Measurements from ENCODE around the gene PLA2G6. TPM values are rescaled to one million over a fixed set of nuclear protein-coding genes. Genes with fewer than 3 reads are reported as not detected.

PLA2G6 gene
- total RNA-seq, 1 experiment from 2014 or later, result 18.7 TPM

DNA sequence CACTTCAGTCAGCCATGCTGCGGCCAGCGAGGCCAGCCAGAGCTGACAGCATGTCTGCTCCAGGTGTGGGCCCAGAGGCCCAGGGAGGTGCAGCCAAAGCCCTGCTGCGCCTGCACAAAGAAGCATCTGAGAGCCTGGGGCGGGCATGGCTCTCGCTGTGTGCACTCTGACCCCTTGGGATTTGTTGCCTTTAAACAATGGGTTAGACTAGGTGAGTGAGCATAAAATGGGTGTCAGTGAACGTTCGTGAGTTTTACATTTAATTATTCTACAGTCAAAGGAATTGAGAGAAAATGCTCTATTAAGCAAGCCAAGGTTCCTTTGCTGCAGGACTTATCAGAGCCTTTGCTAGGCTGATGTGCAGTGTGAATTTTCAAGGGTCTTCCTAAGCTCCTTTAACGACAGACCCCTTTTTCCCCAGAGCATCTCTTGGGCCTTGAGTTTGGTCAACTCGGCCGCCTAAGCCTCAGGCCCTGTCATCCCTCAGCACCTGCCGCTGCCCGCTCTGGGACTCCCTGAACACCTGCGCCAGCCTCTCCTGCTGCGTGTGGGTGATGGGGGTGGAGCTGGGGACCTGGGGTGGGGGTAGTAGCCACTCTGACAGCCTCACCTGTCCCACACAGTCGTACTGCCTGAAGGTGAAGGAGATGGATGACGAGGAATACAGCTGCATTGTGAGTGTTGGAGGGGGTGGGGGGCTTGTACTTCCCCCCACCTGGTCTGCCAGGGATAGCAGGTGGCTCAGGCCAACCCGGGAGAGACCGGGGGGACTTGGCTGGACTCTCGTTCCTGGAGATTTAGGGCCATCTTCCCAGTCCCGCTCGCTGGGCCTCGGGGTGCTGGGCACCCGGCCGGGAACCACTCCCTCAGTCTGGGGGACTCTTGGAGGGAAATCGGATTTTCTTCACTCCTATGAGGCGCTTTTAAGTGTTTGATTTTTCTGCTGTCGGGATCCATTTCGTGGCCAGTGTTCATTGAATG, 108.2 kb downstream of the PLA2G6 start:
- no peak overlapping the region for H3K4me3 ChIP-seq (ENCODE audit: low read depth, low read length)
- Mint-ChIP-seq H3K4me3 (ENCODE audit: unreplicated experiment) (no peak overlapping the region), H3K9me3 (ENCODE audit: unreplicated experiment) (no peaks in the 10 kb centered on the region), H3K4me1 (ENCODE audit: low read depth, unreplicated experiment) (no peaks in the 10 kb centered on the region), H3K27ac (ENCODE audit: unreplicated experiment) (no peak overlapping the region), H3K36me3 (ENCODE audit: insufficient read depth, unreplicated experiment) (peaks cover 6% of the 10 kb centered on the region), H3K27me3 (ENCODE audit: insufficient read depth, unreplicated experiment) (no peaks in the 10 kb centered on the region)
- CTCF ChIA-PET, result no interaction called here
- POLR2A ChIA-PET, result no interaction called here
- BruUV-seq (replicated peaks), result no TSS peak
- H3K4me1 ChIP-seq, result no peaks in the 10 kb centered on the region
- peaks cover 4% of the 10 kb centered on the region for H3K36me3 ChIP-seq (ENCODE audit: control insufficient read depth, insufficient read depth, low read length)
- H3K9me3 ChIP-seq, result no peaks in the 10 kb centered on the region
- intact Hi-C loops (cut with micrococcal nuclease; ENCODE audit: unreplicated experiment), result no loop called here
- H3K27me3 ChIP-seq (replicated peaks; ENCODE audit: control insufficient read depth, insufficient read depth, low read length), result no peaks in the 10 kb centered on the region
- TF ChIP-seq, protein P1, sequence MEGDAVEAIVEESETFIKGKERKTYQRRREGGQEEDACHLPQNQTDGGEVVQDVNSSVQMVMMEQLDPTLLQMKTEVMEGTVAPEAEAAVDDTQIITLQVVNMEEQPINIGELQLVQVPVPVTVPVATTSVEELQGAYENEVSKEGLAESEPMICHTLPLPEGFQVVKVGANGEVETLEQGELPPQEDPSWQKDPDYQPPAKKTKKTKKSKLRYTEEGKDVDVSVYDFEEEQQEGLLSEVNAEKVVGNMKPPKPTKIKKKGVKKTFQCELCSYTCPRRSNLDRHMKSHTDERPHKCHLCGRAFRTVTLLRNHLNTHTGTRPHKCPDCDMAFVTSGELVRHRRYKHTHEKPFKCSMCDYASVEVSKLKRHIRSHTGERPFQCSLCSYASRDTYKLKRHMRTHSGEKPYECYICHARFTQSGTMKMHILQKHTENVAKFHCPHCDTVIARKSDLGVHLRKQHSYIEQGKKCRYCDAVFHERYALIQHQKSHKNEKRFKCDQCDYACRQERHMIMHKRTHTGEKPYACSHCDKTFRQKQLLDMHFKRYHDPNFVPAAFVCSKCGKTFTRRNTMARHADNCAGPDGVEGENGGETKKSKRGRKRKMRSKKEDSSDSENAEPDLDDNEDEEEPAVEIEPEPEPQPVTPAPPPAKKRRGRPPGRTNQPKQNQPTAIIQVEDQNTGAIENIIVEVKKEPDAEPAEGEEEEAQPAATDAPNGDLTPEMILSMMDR (IDR thresholded peaks at IDR 0.05; ENCODE audit: insufficient read depth in 1 of 2, low read depth in 1 of 2, low read length in 1 of 2, severe bottlenecking in 1 of 2, unreplicated experiment in 1 of 2), result no peak
- no peak for DNase-seq

- H3K27me3 ChIP-seq (replicated peaks; ENCODE audit: control insufficient read depth, insufficient read depth, low read length), result no peaks in the 10 kb centered on the region
- H3K4me1 ChIP-seq, result no peaks in the 10 kb centered on the region
- TF ChIP-seq, protein P1 (IDR thresholded peaks at IDR 0.05; ENCODE audit: insufficient read depth in 1 of 2, low read depth in 1 of 2, low read length in 1 of 2, severe bottlenecking in 1 of 2, unreplicated experiment in 1 of 2), result no peak
- no peaks in the 10 kb centered on the region for H3K9me3 ChIP-seq
- Mint-ChIP-seq H3K27ac (ENCODE audit: unreplicated experiment) (no peak overlapping the region), H3K36me3 (ENCODE audit: insufficient read depth, unreplicated experiment) (peaks cover 12% of the 10 kb centered on the region), H3K9me3 (ENCODE audit: unreplicated experiment) (no peaks in the 10 kb centered on the region), H3K4me3 (ENCODE audit: unreplicated experiment) (no peak overlapping the region), H3K27me3 (ENCODE audit: insufficient read depth, unreplicated experiment) (no peaks in the 10 kb centered on the region), H3K4me1 (ENCODE audit: low read depth, unreplicated experiment) (no peaks in the 10 kb centered on the region)
- ChIA-PET POLR2A (no interaction called here), CTCF (interaction anchor here (1.1 kb wide), 1 partner anchor 20 kb away, joined by 3 read pairs; no protein-coding TSS in a partner anchor)
- DNase-seq, result no peak
- no peak overlapping the region for H3K4me3 ChIP-seq (ENCODE audit: low read depth, low read length)
- H3K36me3 ChIP-seq (ENCODE audit: control insufficient read depth, insufficient read depth, low read length), result peaks cover 4% of the 10 kb centered on the region
- intact Hi-C loops (cut with micrococcal nuclease; ENCODE audit: unreplicated experiment), result no loop called here
- BruUV-seq (replicated peaks), result no TSS peak
These were observed 109.1 kb downstream of the PLA2G6 start for GRCh38 chr22:38072322-38073149.

All from Caco-2 (cell line).